CD4-positive, alpha-beta memory T cell (primary cell): ENCODE results near the gene TGFBR2. TPM values are rescaled to one million over a fixed set of nuclear protein-coding genes. Genes with fewer than 3 reads are reported as not detected.

ENCODE experiments used
- CTCF ChIA-PET: fragments of 350-600 bp; sonication (Branson Sonifier 250); formaldehyde crosslinking; loops from one replicate; lab custom pipeline; 2021; ENCODE audit warnings: inconsistent platforms; ENCODE audit not compliant: partially characterized antibody; lab: Charles Lee
- POLR2A ChIA-PET: fragments of 350-600 bp; sonication (Branson Sonifier 250); formaldehyde crosslinking; loops from one replicate; lab custom pipeline; 2021; ENCODE audit not compliant: partially characterized antibody; lab: Charles Lee
- DNase-seq, 5 donors: peaks; one replicate each; pipeline versions ENCODE4 v3.0.0 to v3.0.0-alpha.2; 2020 to 2022; ENCODE audit warnings: mixed read lengths in 1 of 5
- H3K27ac ChIP-seq: one replicate; pipeline ENCODE4 v1.7.0; 2013; ENCODE audit warnings: low read depth, low read length
- H3K27me3 ChIP-seq: 2 replicates; pipeline ENCODE4 v1.7.0; 2013; ENCODE audit warnings: mild to moderate bottlenecking, low read length, moderate library complexity; ENCODE audit not compliant: insufficient read depth
- H3K36me3 ChIP-seq: 2 replicates; pipeline ENCODE4 v1.7.0; 2013; ENCODE audit warnings: mild to moderate bottlenecking, low read length, moderate library complexity; ENCODE audit not compliant: insufficient read depth
- H3K4me1 ChIP-seq: 2 replicates; pipeline ENCODE4 v1.7.0; 2013; ENCODE audit warnings: mild to moderate bottlenecking, low read length, moderate library complexity; ENCODE audit not compliant: insufficient read depth
- H3K4me3 ChIP-seq, 2 donors: one replicate each; pipeline ENCODE4 v1.7.0; 2013; ENCODE audit warnings: low read length in 2 of 2, mild to moderate bottlenecking in 1 of 2
- H3K9me3 ChIP-seq, 2 donors: one replicate each; pipeline ENCODE4 v1.7.0; 2013; ENCODE audit warnings: low read length in 2 of 2, control low read depth in 1 of 2; ENCODE audit not compliant: control insufficient read depth in 1 of 2
- H3K27ac Mint-ChIP-seq, 7 donors: one replicate each; pipeline ENCODE4 v1.8.0; 2020 to 2021; ENCODE audit warnings: mixed read lengths in 7 of 7, mild to moderate bottlenecking in 6 of 7, inconsistent platforms in 3 of 7, moderate library complexity in 3 of 7
- H3K27me3 Mint-ChIP-seq, 2 donors: one replicate each; pipeline ENCODE4 v1.8.0; 2020 to 2021; ENCODE audit warnings: mixed read lengths in 2 of 2
- H3K36me3 Mint-ChIP-seq, 2 donors: one replicate each; pipeline ENCODE4 v1.8.0; 2020 to 2021; ENCODE audit warnings: mixed read lengths in 2 of 2, inconsistent platforms in 1 of 2, mild to moderate bottlenecking in 1 of 2
- H3K4me1 Mint-ChIP-seq, 4 donors: one replicate each; pipeline ENCODE4 v1.8.0; 2020 to 2021; ENCODE audit warnings: mixed read lengths in 4 of 4, mild to moderate bottlenecking in 1 of 4
- H3K4me3 Mint-ChIP-seq, 8 donors: one replicate each; pipeline ENCODE4 v1.8.0; 2020 to 2021; ENCODE audit warnings: mixed read lengths in 8 of 8, mild to moderate bottlenecking in 7 of 8, moderate library complexity in 6 of 8, inconsistent platforms in 3 of 8
- H3K9me3 Mint-ChIP-seq, 8 donors: one replicate each; pipeline ENCODE4 v1.8.0; 2020 to 2021; ENCODE audit warnings: mixed read lengths in 8 of 8, mild to moderate bottlenecking in 5 of 8, inconsistent platforms in 3 of 8, moderate library complexity in 1 of 8
- intact Hi-C: fragments of 100-400 bp; cut with micrococcal nuclease; formaldehyde crosslinking; loops from one replicate; pipeline ENCODE4 v1.15.1; 2023
- polyA plus RNA-seq, 2 donors: library from polyadenylated mRNA; unstranded; fragments of 300-500 nt; fragmentation: Illumina TruSeq; gene quantifications; one replicate each; pipeline ENCODE4 v1.2.3, GENCODE V29; 2021
- total RNA-seq, 2 experiments: library from RNA; stranded (reverse); gene quantifications; one replicate each; pipeline ENCODE4 v1.2.3, GENCODE V29; 2021

TGFBR2 gene
- total and polyA plus RNA-seq, 4 experiments from 2014 or later, result 58.7 to 110 (median 110) TPM

DNA sequence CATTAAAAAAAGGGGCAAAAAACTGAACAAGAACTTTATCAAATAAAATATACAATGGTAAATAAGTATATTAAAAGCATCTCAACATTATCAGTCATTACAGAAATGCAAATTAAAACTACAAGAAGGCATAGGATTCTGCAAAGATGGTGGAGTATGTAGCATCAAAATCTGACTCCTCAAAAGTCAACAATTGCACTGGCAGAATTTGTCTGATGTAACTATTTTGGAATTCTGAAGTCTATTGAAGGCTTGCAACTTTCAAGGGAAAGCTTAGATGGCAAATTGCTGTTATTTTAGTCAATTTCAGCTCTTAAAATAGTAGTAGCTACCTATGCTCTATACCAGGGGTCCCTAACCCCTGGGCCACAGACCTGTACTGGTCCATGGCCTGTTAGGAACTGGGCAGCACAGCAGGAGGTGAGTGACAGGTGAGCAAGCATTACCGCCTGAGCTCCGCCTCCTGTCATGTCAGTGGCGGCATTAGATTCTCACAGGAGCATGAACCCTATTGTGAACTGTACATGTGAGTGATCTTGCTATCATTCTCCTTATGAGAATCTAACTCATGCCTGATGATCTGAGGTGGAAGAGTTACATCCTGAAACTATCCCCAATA is 107.6 kb downstream of the TGFBR2 start:
- Histone ChIP-seq H3K9me3 (no peaks in the 10 kb centered on the region), H3K4me1 (no peaks in the 10 kb centered on the region), H3K36me3 (no peaks in the 10 kb centered on the region), H3K27me3 (no peaks in the 10 kb centered on the region), H3K4me3 (no peak overlapping the region), H3K27ac (no peak overlapping the region)
- Mint-ChIP-seq H3K4me1 (no peaks in the 10 kb centered on the region), H3K9me3 (no peaks in the 10 kb centered on the region), H3K4me3 (no peak overlapping the region), H3K27ac (no peak overlapping the region), H3K27me3 (no peaks in the 10 kb centered on the region), H3K36me3 (no peaks in the 10 kb centered on the region)
- CTCF ChIA-PET, result no interaction called here
- intact Hi-C loops, result no loop called here
- POLR2A ChIA-PET, result no interaction called here
- no peak for DNase-seq

DNA sequence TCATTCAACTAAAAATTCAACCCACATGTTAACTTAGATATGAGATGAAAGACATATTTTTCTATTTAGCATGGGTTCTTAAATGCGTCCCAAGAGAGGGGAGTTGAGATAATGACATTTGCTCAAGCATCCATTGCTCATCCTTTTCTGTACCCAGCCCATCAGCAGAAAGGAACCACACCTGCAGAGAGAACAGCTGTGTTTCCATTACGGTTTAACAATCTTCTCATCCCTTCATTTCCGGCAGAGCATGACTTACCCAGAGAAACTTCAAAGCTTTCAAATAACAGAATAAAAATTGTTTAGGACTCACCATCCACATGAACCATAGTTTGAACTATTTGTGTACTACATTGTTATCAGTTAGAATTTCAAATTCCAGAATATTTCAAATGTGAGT is 113.1 kb downstream of the TGFBR2 start:
- no peak overlapping the region for H3K27ac ChIP-seq
- H3K4me3 ChIP-seq, result no peak overlapping the region
- no peaks in the 10 kb centered on the region for H3K36me3 Mint-ChIP-seq
- H3K9me3 ChIP-seq, result no peaks in the 10 kb centered on the region
- H3K9me3 Mint-ChIP-seq, result peaks cover 0 to 3% (median 0%) of the 10 kb centered on the region in 8 donors
- peaks cover 2% of the 10 kb centered on the region in 2 donors for H3K27me3 Mint-ChIP-seq
- no peaks in the 10 kb centered on the region for H3K27me3 ChIP-seq
- ChIA-PET CTCF (no interaction called here), POLR2A (no interaction called here)
- H3K36me3 ChIP-seq, result no peaks in the 10 kb centered on the region
- H3K4me3 Mint-ChIP-seq, result no peak overlapping the region
- no peak overlapping the region for H3K27ac Mint-ChIP-seq
- intact Hi-C loops, result no loop called here
- DNase-seq, result no peak
- no peaks in the 10 kb centered on the region for H3K4me1 ChIP-seq
- H3K4me1 Mint-ChIP-seq, result no peaks in the 10 kb centered on the region

DNA sequence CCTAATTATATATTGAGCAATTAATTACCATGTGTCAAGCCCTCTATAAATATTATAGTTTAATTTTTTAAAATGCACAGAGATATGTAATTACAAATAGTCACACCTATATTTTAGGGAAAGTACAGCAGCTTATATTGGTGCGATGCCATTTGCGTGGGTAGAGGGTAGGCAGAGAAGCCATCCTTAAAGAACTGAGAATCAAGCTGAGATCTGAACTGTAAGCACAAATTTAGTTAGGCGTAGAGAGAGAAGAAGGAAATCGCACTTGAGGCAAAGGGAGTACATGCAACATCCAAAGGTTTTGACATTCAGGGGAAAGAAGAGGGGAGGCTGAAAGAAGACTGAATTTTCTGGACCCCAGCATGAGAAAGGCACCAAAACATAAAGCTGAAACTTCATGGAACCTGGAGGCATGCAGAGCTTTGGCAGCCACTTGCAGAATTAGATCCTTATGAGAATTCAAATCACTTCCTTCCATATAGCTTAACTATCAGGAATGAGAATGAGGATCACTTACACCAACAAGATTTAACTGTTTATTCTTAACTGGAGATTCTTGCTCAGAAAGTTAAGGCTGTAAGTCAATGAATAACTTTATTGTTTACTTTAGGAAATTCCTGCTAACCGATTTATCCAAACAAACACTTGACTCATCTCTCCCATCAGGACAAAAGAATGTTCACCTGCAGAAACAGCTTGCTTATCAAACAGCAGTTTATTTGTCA is 114.3 kb downstream of the TGFBR2 start:
- no peaks in the 10 kb centered on the region for H3K4me1 Mint-ChIP-seq
- Histone ChIP-seq H3K4me3 (no peak overlapping the region), H3K9me3 (no peaks in the 10 kb centered on the region), H3K27me3 (no peaks in the 10 kb centered on the region), H3K4me1 (no peaks in the 10 kb centered on the region), H3K27ac (no peak overlapping the region), H3K36me3 (no peaks in the 10 kb centered on the region)
- peaks cover 2% of the 10 kb centered on the region in 2 donors for H3K27me3 Mint-ChIP-seq
- ChIA-PET POLR2A (no interaction called here), CTCF (no interaction called here)
- DNase-seq, result no peak
- no peaks in the 10 kb centered on the region for H3K36me3 Mint-ChIP-seq
- H3K27ac Mint-ChIP-seq, result no peak overlapping the region
- H3K4me3 Mint-ChIP-seq, result no peak overlapping the region
- intact Hi-C loops, result no loop called here
- peaks cover 0 to 5% (median 0%) of the 10 kb centered on the region in 8 donors for H3K9me3 Mint-ChIP-seq

DNA sequence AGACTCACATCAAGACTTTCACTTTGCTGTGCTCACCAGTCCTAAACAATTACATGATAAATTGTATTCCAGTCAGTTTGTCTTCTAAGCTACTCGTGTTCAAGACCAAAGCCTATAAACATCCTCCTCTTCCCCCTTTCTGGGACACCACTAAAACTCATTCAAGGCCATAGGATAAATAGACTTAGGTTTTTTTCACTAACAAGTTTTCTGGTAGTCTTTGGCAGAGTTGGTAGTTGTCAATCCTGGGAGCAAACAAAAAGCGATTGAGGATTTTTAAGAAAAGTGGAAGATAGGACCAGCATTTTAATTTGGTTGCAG is 114.9 kb downstream of the TGFBR2 start:
- peaks cover 2% of the 10 kb centered on the region in 2 donors for H3K27me3 Mint-ChIP-seq
- CTCF ChIA-PET, result no interaction called here

DNA sequence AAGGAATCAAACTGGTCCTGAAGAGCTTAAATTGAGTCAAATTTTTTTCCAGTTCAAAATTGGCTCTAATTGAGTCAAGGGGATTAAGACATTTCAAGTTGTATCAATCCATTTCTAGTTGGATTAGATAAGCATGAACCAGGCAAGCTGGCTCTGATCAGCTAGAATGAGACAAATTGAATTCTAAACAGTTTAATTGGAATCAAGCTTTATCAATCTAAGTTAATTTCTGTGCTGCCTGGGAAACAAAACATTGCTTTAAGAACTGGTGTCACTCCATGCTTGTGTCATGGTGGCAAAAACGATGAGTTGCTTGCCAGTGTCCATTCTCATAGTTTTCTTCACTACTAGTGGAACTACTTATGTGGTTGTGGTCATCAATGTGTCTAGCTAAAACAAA is 116.8 kb downstream of the TGFBR2 start:
- Histone ChIP-seq H3K4me3 (no peak overlapping the region), H3K4me1 (no peaks in the 10 kb centered on the region), H3K9me3 (no peaks in the 10 kb centered on the region), H3K36me3 (no peaks in the 10 kb centered on the region), H3K27ac (no peak overlapping the region), H3K27me3 (no peaks in the 10 kb centered on the region)
- no peaks in the 10 kb centered on the region for H3K36me3 Mint-ChIP-seq
- peaks cover 0 to 5% (median 0%) of the 10 kb centered on the region in 8 donors for H3K9me3 Mint-ChIP-seq
- H3K4me1 Mint-ChIP-seq, result no peaks in the 10 kb centered on the region
- POLR2A ChIA-PET, result no interaction called here
- CTCF ChIA-PET, result no interaction called here
- H3K27ac Mint-ChIP-seq, result no peak overlapping the region
- peaks cover 2% of the 10 kb centered on the region in 2 donors for H3K27me3 Mint-ChIP-seq
- no peak for DNase-seq
- no peak overlapping the region for H3K4me3 Mint-ChIP-seq
- intact Hi-C loops, result no loop called here

More for the DNA sequence above, 114.9 kb downstream of the TGFBR2 start:
- Histone ChIP-seq H3K27ac (no peak overlapping the region), H3K4me1 (no peaks in the 10 kb centered on the region), H3K36me3 (no peaks in the 10 kb centered on the region), H3K4me3 (no peak overlapping the region), H3K27me3 (no peaks in the 10 kb centered on the region), H3K9me3 (no peaks in the 10 kb centered on the region)
- intact Hi-C loops, result no loop called here
- Mint-ChIP-seq H3K4me1 (no peaks in the 10 kb centered on the region), H3K27ac (no peak overlapping the region), H3K4me3 (no peak overlapping the region), H3K36me3 (no peaks in the 10 kb centered on the region), H3K9me3 (peaks cover 0 to 5% (median 0%) of the 10 kb centered on the region in 8 donors)
- POLR2A ChIA-PET, result no interaction called here
- DNase-seq, result no peak

DNA sequence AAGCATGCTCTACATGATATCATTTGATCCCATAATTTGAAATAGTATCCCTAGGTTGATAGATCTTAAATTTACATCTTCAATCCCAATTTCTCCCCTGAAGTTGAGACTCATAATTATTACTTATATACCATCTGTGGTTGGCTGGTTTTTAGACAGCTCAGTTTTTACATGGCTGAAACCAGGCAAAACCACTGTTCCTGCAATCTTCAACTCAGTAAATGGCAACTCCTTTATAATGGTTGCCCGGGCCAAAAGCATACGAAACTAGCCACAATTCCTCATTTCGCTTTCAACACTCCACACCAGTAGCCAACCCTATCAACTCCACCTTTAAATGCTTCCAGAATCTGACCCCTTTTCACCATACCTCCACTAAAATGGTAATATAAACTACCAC is 118.5 kb downstream of the TGFBR2 start:
- no peak overlapping the region for H3K4me3 ChIP-seq
- ChIA-PET CTCF (no interaction called here), POLR2A (no interaction called here)

DNA sequence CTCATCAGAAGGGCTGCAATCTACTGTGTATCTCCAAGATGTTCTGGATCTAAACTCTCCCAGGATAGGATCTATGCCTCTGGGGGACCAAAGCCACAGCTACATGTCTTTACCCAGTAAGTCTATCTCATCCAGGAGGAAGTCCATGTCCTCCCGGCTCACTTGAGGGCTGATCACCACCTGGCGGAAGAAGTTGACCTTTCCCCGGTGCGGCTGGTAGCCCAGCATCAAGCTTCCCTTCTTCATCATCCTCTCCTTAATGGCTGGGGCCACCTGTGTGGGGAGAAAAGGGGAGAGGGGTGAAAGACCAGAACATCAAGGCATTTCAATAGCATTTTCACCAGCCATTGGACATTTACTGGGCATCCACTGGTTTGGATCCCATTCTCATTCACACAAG is 121.7 kb downstream of the TGFBR2 start:
- H3K36me3 ChIP-seq, result no peaks in the 10 kb centered on the region
- H3K27me3 Mint-ChIP-seq, result no peaks in the 10 kb centered on the region
- no peak overlapping the region for H3K4me3 ChIP-seq
- no peaks in the 10 kb centered on the region for H3K4me1 ChIP-seq
- intact Hi-C loops, result no loop called here
- H3K27ac Mint-ChIP-seq, result no peak overlapping the region
- H3K36me3 Mint-ChIP-seq, result no peaks in the 10 kb centered on the region
- no peaks in the 10 kb centered on the region for H3K9me3 ChIP-seq
- H3K4me1 Mint-ChIP-seq, result peaks cover 0 to 7% (median 5%) of the 10 kb centered on the region in 4 donors
- ChIA-PET POLR2A (no interaction called here), CTCF (interaction anchor here (0.9 kb wide), 1 partner anchor 10 kb away, joined by 3 read pairs; no protein-coding TSS in a partner anchor)
- H3K27me3 ChIP-seq, result no peaks in the 10 kb centered on the region
- H3K4me3 Mint-ChIP-seq, result no peak overlapping the region
- H3K9me3 Mint-ChIP-seq, result peaks cover 0 to 2% (median 0%) of the 10 kb centered on the region in 8 donors
- DNase-seq, result no peak
- no peak overlapping the region for H3K27ac ChIP-seq

More for the DNA sequence above, 118.5 kb downstream of the TGFBR2 start:
- H3K27me3 Mint-ChIP-seq, result no peaks in the 10 kb centered on the region
- Histone ChIP-seq H3K27ac (no peak overlapping the region), H3K27me3 (no peaks in the 10 kb centered on the region), H3K9me3 (no peaks in the 10 kb centered on the region), H3K36me3 (no peaks in the 10 kb centered on the region), H3K4me1 (no peaks in the 10 kb centered on the region)
- intact Hi-C loops, result no loop called here
- no peaks in the 10 kb centered on the region for H3K36me3 Mint-ChIP-seq
- H3K27ac Mint-ChIP-seq, result no peak overlapping the region
- peaks cover 0 to 5% (median 0%) of the 10 kb centered on the region in 8 donors for H3K9me3 Mint-ChIP-seq
- H3K4me1 Mint-ChIP-seq, result peaks cover 0 to 7% (median 5%) of the 10 kb centered on the region in 4 donors
- no peak for DNase-seq
- no peak overlapping the region for H3K4me3 Mint-ChIP-seq
